T-helper 1 cell treated with Interleukin-12 subunit alpha and Interleukin-12 subunit beta and Interleukin-4 antibody, amounts not matched to agents 30 μg/mL and 1 μg/mL, for 36 hours (primary cell): ENCODE results near the gene ATP5MC3.
"Not testable (repeated sequence)": the region's sequence is repeated elsewhere in the genome, so short reads cannot be mapped to it uniquely, and the experiment has no call there.

Experiments used
- H3K27ac Mint-ChIP-seq: one replicate; pipeline ENCODE4 v1.8.0; 2021; ENCODE audit warnings: mild to moderate bottlenecking, mixed read lengths
- H3K27me3 Mint-ChIP-seq: one replicate; pipeline ENCODE4 v1.8.0; 2021; ENCODE audit warnings: low read depth, mixed read lengths
- H3K36me3 Mint-ChIP-seq: one replicate; pipeline ENCODE4 v1.8.0; 2021; ENCODE audit warnings: low read depth, mixed read lengths
- H3K4me1 Mint-ChIP-seq: one replicate; pipeline ENCODE4 v1.8.0; 2021; ENCODE audit warnings: low read depth, mixed read lengths
- H3K4me3 Mint-ChIP-seq: one replicate; pipeline ENCODE4 v1.8.0; 2021; ENCODE audit warnings: mild to moderate bottlenecking, moderate library complexity, mixed read lengths
- H3K9me3 Mint-ChIP-seq: one replicate; pipeline ENCODE4 v1.8.0; 2021; ENCODE audit warnings: mixed read lengths

Gene ATP5MC3

DNA sequence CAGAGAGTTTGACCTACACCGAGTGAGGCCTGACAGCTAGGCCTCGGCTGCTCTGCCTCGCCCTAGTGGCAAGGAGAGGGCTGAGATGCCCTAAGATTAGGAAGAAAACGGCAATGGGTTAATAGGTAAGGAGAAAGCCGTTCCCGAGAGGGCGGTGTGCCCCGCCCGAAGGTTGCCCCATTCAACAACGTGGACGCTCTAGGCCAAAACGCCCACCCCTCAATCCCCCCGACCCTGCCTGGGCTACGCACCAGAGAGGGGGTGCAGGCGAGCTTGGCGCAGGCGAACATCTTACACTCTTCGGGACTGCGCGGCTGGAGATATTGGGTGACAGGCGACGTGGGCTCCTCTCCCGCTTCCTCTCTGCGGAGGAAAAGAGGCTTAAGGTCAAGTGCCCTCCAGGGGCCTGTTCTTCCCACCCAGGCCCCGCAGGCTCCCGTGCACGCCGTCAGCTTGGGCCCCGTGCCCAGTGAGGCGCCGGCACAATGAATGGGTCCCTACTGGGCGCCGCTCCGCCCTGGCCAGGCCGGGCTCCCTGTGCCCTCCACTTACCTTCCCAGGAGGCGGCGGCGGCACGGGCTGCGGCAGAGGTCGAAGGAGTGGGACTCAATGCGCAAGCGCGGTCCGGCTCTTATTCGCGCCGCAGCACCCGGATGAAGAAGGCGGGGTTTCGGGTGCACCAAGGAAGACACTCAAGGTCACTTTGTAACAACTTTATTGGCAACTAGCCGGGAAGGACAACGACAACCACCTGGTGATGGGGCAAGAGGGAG lies at the start of gene ATP5MC3:
ATP5MC3 (minus strand) TSS at position 607 of the 773 bp plus-strand sequence; CDS start at position 290, 317 bp downstream.
- Mint-ChIP-seq H3K4me3 (peak within 1 kb of the TSS; percentile 97), H3K36me3 (peaks cover 32% of the 10 kb centered on the region), H3K4me1 (peaks cover 22% of the 10 kb centered on the region), H3K27ac (peak within 1 kb of the TSS; percentile 86), H3K9me3 (peaks cover 7% of the 10 kb centered on the region), H3K27me3 (no peaks in the 10 kb centered on the region)

DNA sequence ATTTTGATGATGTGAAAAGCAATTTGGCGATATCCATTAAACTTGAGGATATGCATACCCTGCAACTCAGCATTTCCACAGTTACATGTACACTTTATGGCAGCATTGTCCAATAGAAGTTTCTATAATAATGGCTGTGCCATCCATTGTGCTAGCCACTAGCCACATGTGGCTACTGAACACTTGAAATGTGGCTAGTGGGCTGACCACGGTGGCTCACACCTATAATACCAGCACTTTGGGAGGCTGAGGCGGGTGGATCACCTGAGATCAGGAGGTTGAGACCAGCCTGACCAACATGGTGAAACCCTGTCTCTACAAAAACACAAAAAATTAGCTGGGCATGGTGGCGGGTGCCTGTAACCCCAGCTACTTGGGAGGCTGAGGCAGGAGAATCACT lies 47.1 kb upstream of the ATP5MC3 start:
- H3K4me1 Mint-ChIP-seq: peaks cover 14% of the 10 kb centered on the region
- not testable (repeated sequence) for H3K9me3 Mint-ChIP-seq, H3K4me3 Mint-ChIP-seq, H3K36me3 Mint-ChIP-seq, H3K27ac Mint-ChIP-seq
- peaks cover 20% of the 10 kb centered on the region for H3K27me3 Mint-ChIP-seq

DNA sequence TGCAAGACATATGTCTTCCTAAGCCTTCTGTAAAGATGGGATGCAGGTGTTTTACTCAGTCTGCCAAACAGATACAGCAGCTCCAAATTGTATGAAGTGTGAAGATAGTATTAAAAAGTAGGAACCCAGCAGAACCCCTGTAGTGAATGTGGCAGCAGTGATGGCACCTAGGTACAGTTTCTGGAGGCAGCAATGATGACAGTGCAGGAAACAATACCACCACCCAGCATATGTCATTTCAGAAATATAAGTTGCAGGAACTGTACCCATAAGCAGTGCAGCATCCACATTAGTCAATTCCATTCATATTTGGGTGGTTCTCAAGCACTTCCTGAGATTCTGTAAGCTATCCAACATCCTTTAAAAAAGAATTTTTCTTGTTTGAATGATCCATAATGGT lies 46.7 kb upstream of the ATP5MC3 start:
- Mint-ChIP-seq H3K36me3 (no peaks in the 10 kb centered on the region), H3K27ac (no peak overlapping the region)

DNA sequence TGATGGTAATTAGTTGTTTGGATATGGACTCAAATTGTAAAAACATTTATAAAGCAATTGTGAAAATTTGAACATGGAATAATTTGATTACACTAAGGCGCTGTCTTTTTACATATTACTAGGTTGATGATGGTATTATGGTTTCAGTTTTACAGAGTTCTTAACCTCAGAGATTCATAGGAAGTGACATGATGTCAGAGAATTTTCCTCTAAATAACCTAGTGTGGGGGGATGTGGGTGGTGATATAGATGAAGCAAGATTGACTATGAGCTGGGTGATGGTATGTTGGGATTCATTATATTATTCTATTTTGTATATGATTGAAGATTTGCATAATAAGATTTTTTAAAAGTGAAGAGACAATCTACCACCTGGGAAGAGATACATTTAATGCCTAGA lies 45.9 kb upstream of the ATP5MC3 start:
- no peak overlapping the region for H3K27ac Mint-ChIP-seq
- H3K9me3 Mint-ChIP-seq: no peaks in the 10 kb centered on the region
- no peak overlapping the region for H3K4me3 Mint-ChIP-seq
- H3K27me3 Mint-ChIP-seq: peaks cover 30% of the 10 kb centered on the region
- no peaks in the 10 kb centered on the region for H3K36me3 Mint-ChIP-seq
- H3K4me1 Mint-ChIP-seq: peaks cover 14% of the 10 kb centered on the region

More for the DNA sequence above, 46.7 kb upstream of the ATP5MC3 start:
- Mint-ChIP-seq H3K27me3 (peaks cover 25% of the 10 kb centered on the region), H3K4me3 (no peak overlapping the region), H3K9me3 (no peaks in the 10 kb centered on the region), H3K4me1 (peaks cover 14% of the 10 kb centered on the region)

DNA sequence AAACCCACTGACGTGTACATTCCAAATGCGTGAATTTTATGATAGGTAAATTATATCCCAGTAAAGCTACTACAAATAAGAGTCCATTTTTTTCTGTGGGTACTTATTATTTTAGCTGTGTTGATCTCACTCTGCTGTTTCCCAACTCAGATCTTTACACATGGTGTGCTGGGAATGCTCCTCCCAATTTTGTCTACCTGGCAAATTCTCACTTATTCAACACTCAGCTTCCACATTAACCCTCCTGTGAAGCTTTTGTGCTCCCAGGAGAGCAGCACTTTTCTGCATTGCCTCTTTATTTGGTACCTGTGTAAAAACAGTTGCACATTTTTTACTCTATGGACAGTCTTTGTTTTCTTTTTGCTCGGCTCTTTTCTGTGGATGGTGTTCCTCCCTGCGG lies 38.6 kb upstream of the ATP5MC3 start:
- no peak overlapping the region for H3K27ac Mint-ChIP-seq
- no peaks in the 10 kb centered on the region for H3K36me3 Mint-ChIP-seq
- no peak overlapping the region for H3K4me3 Mint-ChIP-seq
- H3K4me1 Mint-ChIP-seq: no peaks in the 10 kb centered on the region
- H3K9me3 Mint-ChIP-seq: no peaks in the 10 kb centered on the region
- peaks cover 66% of the 10 kb centered on the region for H3K27me3 Mint-ChIP-seq

DNA sequence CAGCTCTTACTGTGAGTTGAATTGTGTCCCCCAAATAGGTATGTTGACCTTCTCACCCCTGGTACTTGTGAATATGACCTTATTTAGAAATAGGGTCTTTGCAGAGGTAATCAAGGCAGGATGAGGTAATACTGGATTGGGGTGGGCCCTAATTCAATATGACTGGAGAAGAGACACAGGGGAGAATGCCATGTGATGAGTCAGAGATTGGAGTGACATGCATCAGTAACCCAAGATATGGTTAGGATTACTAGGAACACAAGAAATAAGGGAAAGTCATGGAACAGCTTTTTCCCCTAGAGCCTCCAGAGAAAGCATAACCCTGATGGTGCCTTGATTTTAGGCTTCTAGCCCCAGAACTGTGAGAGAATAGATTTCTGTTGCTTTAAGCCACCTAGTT lies 37.0 kb upstream of the ATP5MC3 start:
- no peaks in the 10 kb centered on the region for H3K9me3 Mint-ChIP-seq
- peaks cover 56% of the 10 kb centered on the region for H3K27me3 Mint-ChIP-seq
- H3K27ac Mint-ChIP-seq: no peak overlapping the region
- H3K4me1 Mint-ChIP-seq: no peaks in the 10 kb centered on the region
- H3K36me3 Mint-ChIP-seq: no peaks in the 10 kb centered on the region
- H3K4me3 Mint-ChIP-seq: no peak overlapping the region

DNA sequence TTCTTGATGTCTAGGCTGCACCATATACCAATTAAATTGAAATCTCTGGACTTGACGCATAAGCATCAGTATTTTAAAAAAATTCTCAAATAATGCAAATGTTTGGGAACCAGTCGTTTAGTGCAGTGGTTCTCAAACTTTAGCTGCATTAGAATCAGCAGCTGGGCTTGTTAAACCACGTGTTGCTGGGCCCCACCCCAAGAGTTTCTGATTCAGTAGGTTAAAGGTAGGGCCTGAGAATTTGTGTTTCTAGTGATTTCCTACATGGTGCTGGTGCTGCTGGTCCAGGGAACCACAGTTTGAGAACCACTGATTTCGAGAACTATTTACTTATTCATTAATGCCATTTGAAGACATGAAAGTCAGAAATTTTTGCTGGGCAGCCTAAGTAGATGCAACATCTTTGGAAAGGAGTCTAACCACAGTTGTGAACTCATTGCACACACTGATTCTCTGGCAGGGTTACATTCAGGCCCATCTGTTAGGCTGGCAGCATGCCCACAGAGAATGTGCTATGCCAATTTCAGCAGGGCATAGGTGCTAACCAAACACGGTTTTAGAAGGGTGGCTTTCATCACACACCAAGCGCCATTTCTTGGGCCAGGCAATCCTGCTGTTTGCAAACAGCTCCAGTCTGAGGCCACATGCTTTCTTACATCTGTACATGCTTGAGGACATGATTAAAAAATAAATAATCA lies 26.4 kb upstream of the ATP5MC3 start:
- peaks cover 33% of the 10 kb centered on the region for H3K27me3 Mint-ChIP-seq
- H3K4me1 Mint-ChIP-seq: peaks cover 2% of the 10 kb centered on the region
- no peaks in the 10 kb centered on the region for H3K36me3 Mint-ChIP-seq
- no peak overlapping the region for H3K4me3 Mint-ChIP-seq
- H3K27ac Mint-ChIP-seq: no peak overlapping the region
- H3K9me3 Mint-ChIP-seq: no peaks in the 10 kb centered on the region

DNA sequence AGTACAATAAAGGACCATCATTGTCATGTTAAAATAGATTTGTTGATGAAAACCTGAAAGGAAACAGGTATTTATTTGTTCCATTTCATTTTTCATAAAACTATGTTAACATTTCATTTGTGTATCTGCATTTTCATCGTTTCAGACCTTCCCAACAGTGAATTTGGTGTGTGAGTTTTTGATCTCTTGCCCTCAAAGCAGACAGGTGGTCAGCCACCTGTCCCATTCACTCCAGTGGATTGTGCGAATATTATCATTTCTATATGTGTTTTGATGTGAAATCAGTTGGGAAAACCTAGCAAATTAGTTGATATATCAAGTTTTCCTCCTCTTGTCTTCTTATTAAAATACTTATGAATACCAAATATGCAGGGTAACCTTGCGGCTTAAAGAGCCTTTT lies 25.4 kb upstream of the ATP5MC3 start:
- H3K4me1 Mint-ChIP-seq: peaks cover 2% of the 10 kb centered on the region
- H3K27ac Mint-ChIP-seq: no peak overlapping the region
- no peaks in the 10 kb centered on the region for H3K9me3 Mint-ChIP-seq
- H3K4me3 Mint-ChIP-seq: no peak overlapping the region
- H3K36me3 Mint-ChIP-seq: no peaks in the 10 kb centered on the region
- peaks cover 28% of the 10 kb centered on the region for H3K27me3 Mint-ChIP-seq

DNA sequence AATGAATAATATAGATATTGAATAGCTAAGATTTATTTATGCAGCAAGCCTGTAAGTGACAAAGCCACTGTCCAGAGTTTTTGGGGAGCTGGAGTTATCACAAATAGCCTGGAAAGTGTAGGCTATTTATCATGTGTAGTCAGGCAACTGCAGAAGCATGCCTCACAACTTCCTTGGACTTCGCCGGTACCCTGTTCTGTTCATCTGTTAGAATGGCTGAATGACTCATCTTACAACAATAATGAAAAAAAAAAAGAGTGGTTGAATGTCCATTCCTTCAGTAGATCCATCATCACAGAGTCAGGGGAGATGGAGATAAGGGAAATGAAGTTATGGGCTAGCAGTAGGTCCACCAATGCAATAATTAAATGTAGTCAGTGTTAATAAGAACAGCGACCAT lies 24.0 kb upstream of the ATP5MC3 start:
- H3K27ac Mint-ChIP-seq: no peak overlapping the region
- H3K27me3 Mint-ChIP-seq: peaks cover 28% of the 10 kb centered on the region
- no peaks in the 10 kb centered on the region for H3K9me3 Mint-ChIP-seq
- no peak overlapping the region for H3K4me3 Mint-ChIP-seq
- H3K36me3 Mint-ChIP-seq: no peaks in the 10 kb centered on the region
- peaks cover 2% of the 10 kb centered on the region for H3K4me1 Mint-ChIP-seq

DNA sequence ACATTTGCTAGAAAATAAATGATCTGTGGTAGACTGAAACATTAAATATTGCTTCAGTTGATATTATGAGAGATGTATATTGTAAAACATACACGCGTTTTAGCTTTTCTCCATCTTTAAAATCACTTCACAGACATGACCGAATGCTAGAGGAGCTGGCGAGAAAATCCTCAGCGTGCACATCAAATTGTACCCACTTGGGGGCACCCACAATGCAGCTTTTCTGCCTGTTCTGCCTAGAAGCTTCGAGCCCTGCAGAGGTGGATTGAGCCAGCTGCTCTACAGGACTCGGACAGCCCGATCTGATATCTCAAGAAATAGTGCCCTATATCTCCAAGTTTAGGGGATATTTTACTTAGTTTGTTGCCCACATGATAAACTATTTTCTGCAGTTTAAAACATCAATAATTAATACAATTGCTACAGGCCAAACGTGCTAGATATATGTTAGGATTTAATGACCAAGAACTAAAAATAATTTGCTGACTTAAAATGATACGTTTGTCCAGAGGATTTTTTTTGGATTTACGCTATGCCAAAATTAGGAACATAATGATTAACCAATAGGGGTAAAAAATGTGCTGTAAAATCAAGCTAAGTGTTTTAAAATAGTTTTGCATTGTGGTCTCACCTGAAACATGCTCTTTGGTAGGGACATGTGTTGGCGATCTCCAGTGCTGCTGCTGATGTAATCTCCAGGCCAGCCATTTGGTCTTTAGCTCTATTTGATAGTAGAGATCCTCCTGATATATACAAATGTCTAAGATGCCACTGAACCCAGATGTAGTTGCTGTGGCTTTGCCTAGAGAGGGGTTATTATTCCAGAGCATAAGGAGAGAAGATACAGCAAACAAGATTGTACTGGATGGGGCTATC lies 22.3 kb upstream of the ATP5MC3 start:
- Mint-ChIP-seq H3K27me3 (peaks cover 33% of the 10 kb centered on the region), H3K4me3 (no peak overlapping the region), H3K9me3 (no peaks in the 10 kb centered on the region), H3K4me1 (peaks cover 2% of the 10 kb centered on the region), H3K27ac (no peak overlapping the region), H3K36me3 (no peaks in the 10 kb centered on the region)

DNA sequence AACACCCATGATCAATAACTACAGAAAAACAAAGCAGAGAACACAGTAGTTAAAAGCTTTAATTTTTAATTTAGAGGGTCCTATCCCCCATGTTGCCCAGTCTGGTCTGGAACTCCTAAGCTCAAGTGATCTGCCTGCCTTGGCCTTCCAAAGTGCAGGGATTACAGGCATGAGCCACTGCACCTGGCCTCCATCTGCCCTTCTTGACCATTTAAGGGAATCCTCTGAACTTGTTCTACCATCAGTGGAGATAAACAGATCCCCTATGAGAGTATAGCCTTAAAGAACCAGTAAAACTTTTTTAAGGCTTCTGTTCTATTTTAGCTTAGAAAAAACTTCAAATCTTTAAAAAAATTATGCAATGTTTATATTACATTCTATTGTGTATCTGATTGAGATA lies 13.5 kb upstream of the ATP5MC3 start:
- peaks cover 5% of the 10 kb centered on the region for H3K9me3 Mint-ChIP-seq
- H3K27ac Mint-ChIP-seq: no peak overlapping the region
- no peak overlapping the region for H3K4me3 Mint-ChIP-seq
- no peaks in the 10 kb centered on the region for H3K4me1 Mint-ChIP-seq
- no peaks in the 10 kb centered on the region for H3K36me3 Mint-ChIP-seq
- peaks cover 47% of the 10 kb centered on the region for H3K27me3 Mint-ChIP-seq

DNA sequence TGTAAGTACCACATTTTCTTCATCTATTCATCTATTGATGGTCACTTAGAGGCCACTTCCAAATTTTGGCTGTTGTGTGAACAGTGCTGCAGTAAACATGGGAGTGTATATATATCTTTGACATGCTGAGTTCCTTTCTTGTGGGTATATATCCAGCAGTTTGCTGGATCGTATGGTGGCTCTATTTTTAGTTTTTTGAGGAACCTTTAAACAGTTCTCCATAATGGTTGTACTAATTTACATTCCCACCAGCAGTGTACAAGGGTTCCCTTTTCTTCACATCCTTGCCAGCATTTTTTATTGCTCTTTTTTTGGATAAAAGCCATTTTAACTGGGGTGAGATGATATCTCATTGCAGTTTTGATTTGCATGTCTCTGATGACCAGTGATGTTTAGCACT lies 7.3 kb upstream of the ATP5MC3 start:
- peaks cover 5% of the 10 kb centered on the region for H3K9me3 Mint-ChIP-seq
- peaks cover 42% of the 10 kb centered on the region for H3K27me3 Mint-ChIP-seq
- no peaks in the 10 kb centered on the region for H3K36me3 Mint-ChIP-seq
- no peak overlapping the region for H3K27ac Mint-ChIP-seq
- no peak overlapping the region for H3K4me3 Mint-ChIP-seq
- H3K4me1 Mint-ChIP-seq: no peaks in the 10 kb centered on the region

DNA sequence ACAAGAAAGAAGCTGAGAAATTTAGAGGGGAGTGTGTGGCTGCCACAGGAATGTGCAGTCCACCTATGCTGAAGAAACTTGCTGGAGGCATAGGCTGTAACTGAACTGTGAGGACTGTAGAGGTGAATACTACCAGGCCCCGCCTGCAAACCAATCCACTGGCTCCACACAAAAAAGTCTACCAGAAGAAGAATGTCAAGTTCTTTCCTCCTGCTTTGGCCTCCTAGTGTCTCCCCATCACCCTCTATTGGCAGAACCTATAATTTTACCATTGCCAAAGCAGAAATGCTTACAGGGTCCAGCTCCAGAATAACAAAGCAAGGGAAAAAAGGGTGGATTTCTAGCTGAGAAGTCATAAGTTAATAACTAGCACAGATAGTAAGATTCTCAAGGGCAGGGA lies 5.9 kb upstream of the ATP5MC3 start:
- Mint-ChIP-seq H3K27ac (no peak overlapping the region), H3K36me3 (no peaks in the 10 kb centered on the region), H3K9me3 (peaks cover 5% of the 10 kb centered on the region), H3K27me3 (peaks cover 35% of the 10 kb centered on the region), H3K4me1 (no peaks in the 10 kb centered on the region), H3K4me3 (no peak overlapping the region)

DNA sequence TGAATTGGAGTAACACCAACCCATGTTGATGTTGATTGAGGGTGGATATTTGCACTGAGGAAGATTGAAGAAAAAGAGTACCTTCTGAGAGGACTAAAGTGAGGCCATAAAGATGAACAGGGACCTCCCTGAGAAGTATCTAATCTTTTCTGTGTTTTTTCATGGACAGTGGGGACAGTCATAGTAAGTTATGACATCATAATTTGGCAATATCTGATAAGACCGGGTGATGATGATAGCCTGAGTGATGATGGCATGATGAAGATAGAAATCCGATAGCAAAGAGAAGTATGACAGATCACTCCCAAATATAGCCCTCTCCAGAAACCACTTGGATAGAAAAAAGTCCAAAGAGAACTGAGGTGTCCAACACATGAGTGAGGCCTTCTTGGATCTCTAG lies 2.2 kb upstream of the ATP5MC3 start:
- Mint-ChIP-seq H3K4me1 (peaks cover 11% of the 10 kb centered on the region), H3K27me3 (peaks cover 8% of the 10 kb centered on the region), H3K36me3 (peaks cover 17% of the 10 kb centered on the region), H3K9me3 (peaks cover 7% of the 10 kb centered on the region), H3K27ac (no peak overlapping the region), H3K4me3 (no peak overlapping the region)
